HG03045 (cell line): ENCODE measurements around the gene SLC18B1.

ENCODE experiments used
- ATAC-seq: cut with Tn5 transposase; IDR thresholded peaks from one replicate; pipeline ENCODE4 v1.9.1; 2021; ENCODE audit warnings: mild to moderate bottlenecking, moderate library complexity; ENCODE audit not compliant: unreplicated experiment

SLC18B1 gene

GRCh38 chr6:132748446-132748845, 50.0 kb downstream of the SLC18B1 start:
- no peak for ATAC-seq

GRCh38 chr6:132746048-132746447, 52.4 kb downstream of the SLC18B1 start:
- no peak for ATAC-seq

GRCh38 chr6:132742495-132742894, 55.9 kb downstream of the SLC18B1 start:
- no peak for ATAC-seq

GRCh38 chr6:132741281-132741680, 57.2 kb downstream of the SLC18B1 start:
- no peak for ATAC-seq

- no peak for ATAC-seq
Observed at GRCh38 chr6:132736239-132736638, 62.2 kb downstream of the SLC18B1 start.

- ATAC-seq = no peak
Observed at GRCh38 chr6:132734694-132735236, 63.7 kb downstream of the SLC18B1 start.

- ATAC-seq = no peak
Observed at GRCh38 chr6:132733814-132734213, 64.6 kb downstream of the SLC18B1 start.

GRCh38 chr6:132733283-132733682, 65.2 kb downstream of the SLC18B1 start:
- no peak for ATAC-seq

- no peak for ATAC-seq
Observed at GRCh38 chr6:132731086-132731485, 67.4 kb downstream of the SLC18B1 start.

GRCh38 chr6:132730560-132730959, 67.9 kb downstream of the SLC18B1 start:
- no peak for ATAC-seq

- ATAC-seq = no peak
Observed at GRCh38 chr6:132728616-132729015, 69.8 kb downstream of the SLC18B1 start.

GRCh38 chr6:132726608-132726975, 71.8 kb downstream of the SLC18B1 start:
- ATAC-seq = no peak

- no peak for ATAC-seq
Observed at GRCh38 chr6:132725947-132726607, 72.4 kb downstream of the SLC18B1 start.

- ATAC-seq = no peak
Observed at GRCh38 chr6:132725471-132725870, 73.0 kb downstream of the SLC18B1 start.

GRCh38 chr6:132719736-132720448, 78.5 kb downstream of the SLC18B1 start:
- no peak for ATAC-seq
